Panc1 (cell line): ENCODE data around the gene CLCN2.

Source experiments
- CTCF ChIP-seq: fragments of 450-650 bp; IDR thresholded peaks from 2 replicates; pipeline ENCODE4 v1.5.1; 2017; ENCODE audit warnings: mild to moderate bottlenecking
- POLR2AphosphoS5 ChIP-seq: IDR thresholded peaks from 2 replicates; pipeline ENCODE4 v1.6.1; 2012; ENCODE audit warnings: mild to moderate bottlenecking, low read depth, low read length, moderate library complexity
- REST ChIP-seq, 2 experiments: IDR thresholded peaks; 2 replicates each; pipeline ENCODE4 v1.6.1; 2011 to 2012; ENCODE audit warnings: low read depth in 2 of 2, control low read depth in 1 of 2, low read length in 1 of 2, mild to moderate bottlenecking in 1 of 2, moderate library complexity in 1 of 2; ENCODE audit not compliant: insufficient read depth in 1 of 2
- TCF7L2 ChIP-seq: IDR thresholded peaks from 2 replicates; pipeline ENCODE4 v1.6.1; 2011; ENCODE audit warnings: mild to moderate bottlenecking, low read depth, low read length, inconsistent platforms

- TF ChIP-seq CTCF (no peak), REST (IDR thresholded peaks at IDR 0.05; ENCODE audit: insufficient read depth in 1 of 2, low read depth in 2 of 2, low read length in 1 of 2) (no peak), POLR2AphosphoS5 (no peak), TCF7L2 (no peak)
Measured at GRCh38 chr3:184387174-184387714, 25.8 kb upstream of the CLCN2 start.
